A549 (cell line): ENCODE measurements around the gene PNPLA6. TPM values are rescaled to one million over a fixed set of nuclear protein-coding genes. Genes with fewer than 3 reads are reported as not detected.

ENCODE experiments used
- ATAC-seq, 2 experiments: fragments of 200-7000 bp in 1 of 2; fragments of >200 bp in 1 of 2; cut with Nextera tagmentation in 1 of 2; cut with Tn5 transposase in 1 of 2; 3 replicates each; pipeline versions ENCODE4 v1.8.0 to v1.9.1; 2018 to 2020; ENCODE audit warnings: mild to moderate bottlenecking in 1 of 2, moderate library complexity in 1 of 2
- CTCF ChIA-PET: fragments of 300-600 bp; sonication (Branson Sonifier 250); formaldehyde crosslinking; extraction: SDS; loops from one replicate; lab custom pipeline; 2021; ENCODE audit warnings: antibody characterized with exemption, inconsistent platforms; lab: Yijun Ruan, JAX
- POLR2A ChIA-PET: fragments of 350-600 bp; formaldehyde crosslinking; extraction: SDS; loops from one replicate; lab custom pipeline; 2021; ENCODE audit warnings: antibody characterized with exemption, inconsistent platforms; lab: Yijun Ruan, JAX
- DNase-seq, 2 experiments: peaks; one replicate each; pipeline versions ENCODE4 v3.0.0 to v3.0.0-alpha.2; 2011 to 2016; ENCODE audit warnings: low read depth in 1 of 2, low spot score in 1 of 2
- FAIRE-seq: peaks from 2 replicates; lab custom pipeline; 2011; peaks lifted over from hg19 to GRCh38; lab: Jason Lieb, UNC
- H3K27ac ChIP-seq, 2 experiments: fragments of >200 bp; sonication (Bioruptor Twin); formaldehyde crosslinking; 3 replicates each; pipeline ENCODE4 v1.5.1; 2016 to 2017
- H3K4me1 ChIP-seq: fragments of >200 bp; sonication (Bioruptor Twin); formaldehyde crosslinking; 3 replicates; pipeline ENCODE4 v1.6.1; 2016
- H3K4me2 ChIP-seq: fragments of >200 bp; sonication (Bioruptor Twin); formaldehyde crosslinking; 3 replicates; pipeline ENCODE4 v1.6.1; 2016
- H3K4me3 ChIP-seq: fragments of >200 bp; sonication (Bioruptor Twin); formaldehyde crosslinking; 3 replicates; pipeline ENCODE4 v1.5.1; 2016
- H3K9me3 ChIP-seq: fragments of >200 bp; sonication (Bioruptor Twin); formaldehyde crosslinking; 3 replicates; pipeline ENCODE4 v1.6.1; 2016
- CBX8 ChIP-seq: fragments of 200-600 bp; sonication (generic); IDR thresholded peaks from 2 replicates; pipeline ENCODE4 v1.6.1; 2016
- CEBPB ChIP-seq, 2 experiments: fragments of >200 bp in 1 of 2; sonication (Bioruptor Twin) in 1 of 2; formaldehyde crosslinking in 1 of 2; IDR thresholded peaks; 2 replicates each; pipeline ENCODE4 v1.6.1; 2012 to 2016
- CHD2 ChIP-seq: fragments of 150-350 bp; IDR thresholded peaks from 2 replicates; pipeline ENCODE4 v1.6.1; 2014; ENCODE audit warnings: low read length; ENCODE audit not compliant: partially characterized antibody
- CHD4 ChIP-seq: fragments of 200-600 bp; sonication (generic); IDR thresholded peaks from 2 replicates; pipeline ENCODE4 v1.6.1; 2016; ENCODE audit warnings: antibody characterized with exemption, mild to moderate bottlenecking, borderline replicate concordance
- EHF ChIP-seq: fragments of 250-450 bp; sonication (Bioruptor Pico); IDR thresholded peaks from 2 replicates; pipeline ENCODE4 v1.5.0; 2020; ENCODE audit warnings: mild to moderate bottlenecking
- EHMT2 ChIP-seq: fragments of 200-600 bp; sonication (generic); IDR thresholded peaks from 2 replicates; pipeline ENCODE4 v1.6.1; 2016; ENCODE audit warnings: antibody characterized with exemption, low read depth, mild to moderate bottlenecking, moderate library complexity
- EP300 ChIP-seq, 2 experiments: fragments of >200 bp; sonication (Bioruptor Twin); formaldehyde crosslinking; IDR thresholded peaks; 2 replicates in 1 of 2; 3 replicates in 1 of 2; pipeline ENCODE4 v1.6.1; 2016 to 2017
- ESRRA ChIP-seq: fragments of 150-350 bp; IDR thresholded peaks from 2 replicates; pipeline ENCODE4 v1.6.1; 2014; ENCODE audit warnings: mild to moderate bottlenecking, low read length, borderline replicate concordance
- FOSL2 ChIP-seq, 2 experiments: fragments of 450-650 bp in 1 of 2; fragments of >200 bp in 1 of 2; sonication (Bioruptor Twin) in 1 of 2; formaldehyde crosslinking; IDR thresholded peaks; 2 replicates each; pipeline versions ENCODE4 v1.5.0 to v1.6.1; 2016 to 2020; ENCODE audit warnings: mild to moderate bottlenecking in 1 of 2, moderate library complexity in 1 of 2
- HDAC2 ChIP-seq: fragments of 200-600 bp; sonication (generic); IDR thresholded peaks from 2 replicates; pipeline ENCODE4 v1.6.1; 2016
- HOXA7 ChIP-seq: fragments of 250-450 bp; sonication (Bioruptor Pico); IDR thresholded peaks from 2 replicates; pipeline ENCODE4 v1.5.0; 2020; ENCODE audit warnings: mild to moderate bottlenecking, moderate library complexity
- HOXB5 ChIP-seq: fragments of 250-450 bp; sonication (Bioruptor Pico); IDR thresholded peaks from 2 replicates; pipeline ENCODE4 v1.5.0; 2020; ENCODE audit warnings: mild to moderate bottlenecking, moderate library complexity
- JUNB ChIP-seq: fragments of >200 bp; sonication (Bioruptor Twin); formaldehyde crosslinking; IDR thresholded peaks from 2 replicates; pipeline ENCODE4 v1.6.1; 2016
- KDM1A ChIP-seq: fragments of 200-600 bp; sonication (generic); IDR thresholded peaks from 2 replicates; pipeline ENCODE4 v1.6.1; 2016; ENCODE audit warnings: low read depth, mild to moderate bottlenecking
- KDM5A ChIP-seq: fragments of 200-600 bp; sonication (generic); IDR thresholded peaks from 2 replicates; pipeline ENCODE4 v1.6.1; 2016; ENCODE audit warnings: antibody characterized with exemption, mild to moderate bottlenecking
- MYC ChIP-seq: IDR thresholded peaks from 2 replicates; pipeline ENCODE4 v1.6.1; 2012; ENCODE audit warnings: mild to moderate bottlenecking, inconsistent platforms, low read length, improper control_type of control experiment, borderline replicate concordance
- PHF8 ChIP-seq: fragments of 200-600 bp; sonication (generic); IDR thresholded peaks from 2 replicates; pipeline ENCODE4 v1.6.1; 2016; ENCODE audit warnings: low read depth, mild to moderate bottlenecking, antibody characterized with exemption, moderate library complexity, borderline replicate concordance
- POLR2A ChIP-seq: IDR thresholded peaks from 2 replicates; pipeline ENCODE4 v1.6.1; 2012; ENCODE audit warnings: mild to moderate bottlenecking, low read length
- RNF2 ChIP-seq: fragments of 200-600 bp; sonication (generic); IDR thresholded peaks from 2 replicates; pipeline ENCODE4 v1.6.1; 2016; ENCODE audit warnings: low read depth, mild to moderate bottlenecking, antibody characterized with exemption, moderate library complexity, borderline replicate concordance
- SREBF2 ChIP-seq: fragments of 450-650 bp; IDR thresholded peaks from 2 replicates; pipeline ENCODE4 v1.6.1; 2014; ENCODE audit warnings: mild to moderate bottlenecking, moderate library complexity
- TFCP2L1 ChIP-seq: fragments of 250-450 bp; sonication (Bioruptor Pico); IDR thresholded peaks from 2 replicates; pipeline ENCODE4 v1.5.0; 2021; ENCODE audit warnings: mild to moderate bottlenecking
- TP53 ChIP-seq: fragments of 250-450 bp; sonication (Bioruptor Pico); IDR thresholded peaks from 2 replicates; pipeline ENCODE4 v1.5.0; 2021; ENCODE audit warnings: mild to moderate bottlenecking, moderate library complexity
- ZNF302 ChIP-seq: fragments of 250-450 bp; sonication (Bioruptor Pico); IDR thresholded peaks from 2 replicates; pipeline ENCODE4 v1.9.0; 2021; ENCODE audit warnings: inconsistent platforms, mild to moderate bottlenecking, moderate library complexity
- ZSCAN20 ChIP-seq: fragments of 250-450 bp; sonication (Bioruptor Pico); IDR thresholded peaks from 2 replicates; pipeline ENCODE4 v1.8.0; 2022; ENCODE audit warnings: mild to moderate bottlenecking, moderate library complexity
- WGBS: methylation state at CpG from one replicate; pipeline ENCODE4 v1.1.6; 2017; ENCODE audit errors: missing lambda C conversion rate; 5-methylcytosine and 5-hydroxymethylcytosine counted together
- polyA plus RNA-seq, 4 experiments: library from polyadenylated mRNA; depleted of rRNA in 3 of 4; stranded (reverse); fragments of >200 nt; fragmentation: RNase III in 1 of 4; extraction: RNeasy Plus Mini Kit Qiagen cat#74134 plus additional on column Dnase treatment in 1 of 4; gene quantifications; 2 replicates in 3 of 4; 3 replicates in 1 of 4; pipeline ENCODE4 v1.2.3, GENCODE V29; 2011 to 2017
- TF ChIP-seq, protein P1 (sequence below): fragments of 200-600 bp; sonication (generic); IDR thresholded peaks from 2 replicates; pipeline ENCODE4 v1.6.1; 2016; ENCODE audit warnings: antibody characterized with exemption, mild to moderate bottlenecking, moderate library complexity
- TF ChIP-seq, protein P2 (sequence below): fragments of 450-650 bp; IDR thresholded peaks from 2 replicates; pipeline ENCODE4 v1.6.1; 2014; ENCODE audit warnings: antibody characterized with exemption

The PNPLA6 gene
- polyA plus RNA-seq, 2 of the 4 experiments (the other 2 are of a cell fraction), result 17.0 to 58.1 TPM

DNA sequence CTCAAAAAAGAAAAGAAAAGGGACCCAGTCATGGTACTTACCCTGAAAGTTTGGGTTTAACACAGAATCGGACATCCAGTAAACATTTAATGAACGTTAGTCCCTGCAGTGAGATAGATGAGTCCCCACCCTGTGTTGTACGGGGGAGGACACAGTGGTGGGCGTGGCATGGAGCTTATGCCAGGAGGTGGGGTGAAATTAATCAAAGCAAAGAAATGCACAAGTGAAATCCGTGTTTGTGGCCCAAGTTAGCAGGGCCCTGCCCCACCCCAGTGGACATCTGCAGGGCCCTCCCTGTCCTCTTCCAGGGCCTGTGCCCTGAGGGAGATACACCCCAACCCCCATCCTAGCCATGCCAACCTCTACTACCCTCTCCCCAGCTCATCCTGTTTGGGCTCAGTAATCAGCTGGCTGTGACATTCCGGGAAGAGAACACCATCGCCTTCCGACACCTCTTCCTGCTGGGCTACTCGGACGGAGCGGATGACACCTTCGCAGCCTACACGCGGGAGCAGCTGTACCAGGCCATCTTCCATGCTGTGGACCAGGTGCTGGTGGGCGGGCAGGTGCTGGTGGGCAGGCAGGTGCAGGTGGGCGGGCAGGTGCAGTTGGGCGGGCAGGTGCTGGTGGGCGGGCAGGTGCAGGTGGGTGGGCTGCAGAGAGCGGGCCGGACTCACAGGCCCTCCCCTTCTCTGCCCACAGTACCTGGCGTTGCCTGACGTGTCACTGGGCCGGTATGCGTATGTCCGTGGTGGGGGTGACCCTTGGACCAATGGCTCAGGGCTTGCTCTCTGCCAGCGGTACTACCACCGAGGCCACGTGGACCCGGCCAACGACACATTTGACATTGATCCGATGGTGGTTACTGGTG, 9.2 kb upstream of the PNPLA6 start:
- FAIRE-seq, result no peak
- 83% methylated on average over 16 of the region's 31 CpGs for WGBS
- no peak overlapping the region for H3K4me2 ChIP-seq
- CTCF ChIA-PET, result interaction anchor here (0.6 to 1.4 kb wide), 2 partner anchors 42 to 739 kb away, joined by 3 read pairs; no protein-coding TSS in a partner anchor
- POLR2A ChIA-PET, result no interaction called here
- no peak for ATAC-seq
- H3K27ac ChIP-seq, result no peak overlapping the region
- H3K4me1 ChIP-seq, result peaks cover 9% of the 10 kb centered on the region; the same call in 1 of the 3 replicates
- no peaks in the 10 kb centered on the region for H3K9me3 ChIP-seq
- H3K4me3 ChIP-seq, result no peak overlapping the region
- TF ChIP-seq CHD4, result no peak
- TF ChIP-seq CEBPB (IDR thresholded peaks at IDR 0.05), result no peak
- no peak for TF ChIP-seq TFCP2L1 (CRISPR knock-in tag)
- no peak for TF ChIP-seq CBX8
- TF ChIP-seq RNF2, result no peak
- no peak for TF ChIP-seq TP53 (CRISPR knock-in tag)
- TF ChIP-seq MYC, result no peak
- no peak for TF ChIP-seq SREBF2
- TF ChIP-seq FOSL2 (IDR thresholded peaks at IDR 0.05), result no peak
- no peak for TF ChIP-seq FOSL2 (CRISPR knock-in tag; IDR thresholded peaks at IDR 0.05)
- TF ChIP-seq CHD2, result no peak
- TF ChIP-seq EHMT2, result no peak
- no peak for TF ChIP-seq ZSCAN20
- no peak for TF ChIP-seq EHF (CRISPR knock-in tag)
- TF ChIP-seq HDAC2, result no peak
- TF ChIP-seq KDM5A, result no peak
- DNase-seq, result no peak

DNA sequence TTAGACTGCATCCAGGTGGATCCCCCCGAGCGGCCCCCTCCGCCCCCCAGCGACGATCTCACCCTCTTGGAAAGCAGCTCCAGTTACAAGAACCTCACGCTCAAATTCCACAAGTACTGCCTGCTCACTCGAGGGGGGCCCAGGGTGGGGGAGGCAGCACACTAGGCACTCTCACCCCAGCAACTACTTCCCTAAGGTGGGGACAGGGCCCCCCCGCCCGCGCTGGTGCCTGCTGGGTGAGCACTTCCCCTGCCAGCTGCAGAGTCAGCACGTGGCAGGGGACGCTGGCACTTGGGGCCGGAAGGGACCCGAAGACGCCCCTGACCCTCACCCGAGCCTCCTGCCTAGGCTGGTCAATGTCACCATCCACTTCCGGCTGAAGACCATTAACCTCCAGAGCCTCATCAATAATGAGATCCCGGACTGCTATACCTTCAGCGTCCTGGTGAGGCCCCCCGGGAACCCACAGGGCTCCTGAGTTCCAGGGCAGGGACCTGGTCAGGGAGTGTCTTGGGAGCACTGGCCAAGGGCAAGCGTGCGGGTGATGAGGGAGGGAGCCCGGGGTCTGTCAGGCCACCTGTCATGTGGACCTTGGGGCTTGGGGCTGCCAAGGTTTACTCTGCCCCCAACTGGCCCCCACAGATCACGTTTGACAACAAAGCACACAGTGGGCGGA, 7.9 kb upstream of the PNPLA6 start:
- ChIA-PET POLR2A (no interaction called here), CTCF (interaction anchor here (1.4 kb wide), 1 partner anchor 40 kb away, joined by 3 read pairs; no protein-coding TSS in a partner anchor)
- Histone ChIP-seq H3K4me1 (peaks cover 6% of the 10 kb centered on the region; the same call in 1 of the 3 replicates), H3K9me3 (no peaks in the 10 kb centered on the region), H3K4me2 (no peak overlapping the region), H3K4me3 (no peak overlapping the region), H3K27ac (no peak overlapping the region)
- ATAC-seq (no peak), FAIRE-seq (no peak), DNase-seq (no peak)
- TF ChIP-seq JUNB (no peak), POLR2A (no peak), HDAC2 (no peak), EHF (CRISPR knock-in tag) (no peak), ZNF302 (CRISPR knock-in tag) (no peak), EP300 (IDR thresholded peaks at IDR 0.05) (no peak), HOXA7 (CRISPR knock-in tag) (no peak), PHF8 (no peak), CBX8 (no peak), ESRRA (no peak), HOXB5 (CRISPR knock-in tag) (no peak), KDM1A (no peak)
- TF ChIP-seq, protein P1, sequence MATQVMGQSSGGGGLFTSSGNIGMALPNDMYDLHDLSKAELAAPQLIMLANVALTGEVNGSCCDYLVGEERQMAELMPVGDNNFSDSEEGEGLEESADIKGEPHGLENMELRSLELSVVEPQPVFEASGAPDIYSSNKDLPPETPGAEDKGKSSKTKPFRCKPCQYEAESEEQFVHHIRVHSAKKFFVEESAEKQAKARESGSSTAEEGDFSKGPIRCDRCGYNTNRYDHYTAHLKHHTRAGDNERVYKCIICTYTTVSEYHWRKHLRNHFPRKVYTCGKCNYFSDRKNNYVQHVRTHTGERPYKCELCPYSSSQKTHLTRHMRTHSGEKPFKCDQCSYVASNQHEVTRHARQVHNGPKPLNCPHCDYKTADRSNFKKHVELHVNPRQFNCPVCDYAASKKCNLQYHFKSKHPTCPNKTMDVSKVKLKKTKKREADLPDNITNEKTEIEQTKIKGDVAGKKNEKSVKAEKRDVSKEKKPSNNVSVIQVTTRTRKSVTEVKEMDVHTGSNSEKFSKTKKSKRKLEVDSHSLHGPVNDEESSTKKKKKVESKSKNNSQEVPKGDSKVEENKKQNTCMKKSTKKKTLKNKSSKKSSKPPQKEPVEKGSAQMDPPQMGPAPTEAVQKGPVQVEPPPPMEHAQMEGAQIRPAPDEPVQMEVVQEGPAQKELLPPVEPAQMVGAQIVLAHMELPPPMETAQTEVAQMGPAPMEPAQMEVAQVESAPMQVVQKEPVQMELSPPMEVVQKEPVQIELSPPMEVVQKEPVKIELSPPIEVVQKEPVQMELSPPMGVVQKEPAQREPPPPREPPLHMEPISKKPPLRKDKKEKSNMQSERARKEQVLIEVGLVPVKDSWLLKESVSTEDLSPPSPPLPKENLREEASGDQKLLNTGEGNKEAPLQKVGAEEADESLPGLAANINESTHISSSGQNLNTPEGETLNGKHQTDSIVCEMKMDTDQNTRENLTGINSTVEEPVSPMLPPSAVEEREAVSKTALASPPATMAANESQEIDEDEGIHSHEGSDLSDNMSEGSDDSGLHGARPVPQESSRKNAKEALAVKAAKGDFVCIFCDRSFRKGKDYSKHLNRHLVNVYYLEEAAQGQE, result no peak
- TF ChIP-seq, protein P2, sequence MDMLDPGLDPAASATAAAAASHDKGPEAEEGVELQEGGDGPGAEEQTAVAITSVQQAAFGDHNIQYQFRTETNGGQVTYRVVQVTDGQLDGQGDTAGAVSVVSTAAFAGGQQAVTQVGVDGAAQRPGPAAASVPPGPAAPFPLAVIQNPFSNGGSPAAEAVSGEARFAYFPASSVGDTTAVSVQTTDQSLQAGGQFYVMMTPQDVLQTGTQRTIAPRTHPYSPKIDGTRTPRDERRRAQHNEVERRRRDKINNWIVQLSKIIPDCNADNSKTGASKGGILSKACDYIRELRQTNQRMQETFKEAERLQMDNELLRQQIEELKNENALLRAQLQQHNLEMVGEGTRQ, result no peak
- WGBS, result 87% methylated on average over 18 of the region's 25 CpGs
